Suprapubic skin (tissue), 4 donors: ENCODE results near the gene ANO2. TPM values are rescaled to one million over a fixed set of nuclear protein-coding genes. Genes with fewer than 3 reads are reported as not detected.
"Not testable (repeated sequence)": the region's sequence is repeated elsewhere in the genome, so short reads cannot be mapped to it uniquely, and the experiment has no call there.

Experiments used
- DNase-seq, 2 donors: peaks; one replicate each; pipeline ENCODE4 v3.0.0-alpha.2; 2019; ENCODE audit warnings: low spot score in 2 of 2
- H3K27ac ChIP-seq: fragments of 200-600 bp; sonication (generic); one replicate; pipeline ENCODE4 v1.5.1; 2019
- H3K27me3 ChIP-seq: fragments of 200-600 bp; sonication (generic); one replicate; pipeline ENCODE4 v1.5.1; 2019
- H3K36me3 ChIP-seq: fragments of 200-600 bp; sonication (generic); one replicate; pipeline ENCODE4 v1.5.1; 2019
- H3K4me1 ChIP-seq: fragments of 200-600 bp; sonication (generic); one replicate; pipeline ENCODE4 v1.5.1; 2019
- H3K4me3 ChIP-seq: fragments of 200-600 bp; sonication (generic); one replicate; pipeline ENCODE4 v1.5.1; 2019; ENCODE audit warnings: mild to moderate bottlenecking
- H3K9me3 ChIP-seq: fragments of 200-600 bp; sonication (generic); one replicate; pipeline ENCODE4 v1.5.1; 2019
- CTCF ChIP-seq, 2 donors: fragments of 200-600 bp in 1 of 2; fragments of 450-650 bp in 1 of 2; sonication (generic) in 1 of 2; IDR thresholded peaks; one replicate each; pipeline ENCODE4 v1.5.1; 2016 to 2019; ENCODE audit warnings: antibody characterized with exemption in 2 of 2, mild to moderate bottlenecking in 1 of 2, moderate library complexity in 1 of 2
- EP300 ChIP-seq: sonication (generic); formaldehyde crosslinking; IDR thresholded peaks from one replicate; pipeline ENCODE4 v1.6.1; 2017; ENCODE audit warnings: antibody characterized with exemption
- POLR2A ChIP-seq, 2 donors: fragments of 450-650 bp; IDR thresholded peaks; one replicate each; pipeline ENCODE4 v1.6.1; 2017; ENCODE audit warnings: antibody characterized with exemption in 2 of 2, mild to moderate bottlenecking in 2 of 2, moderate library complexity in 2 of 2
- POLR2AphosphoS5 ChIP-seq, 3 donors: sonication (generic); formaldehyde crosslinking; IDR thresholded peaks; one replicate each; pipeline ENCODE4 v1.6.1; 2017; ENCODE audit warnings: antibody characterized with exemption in 3 of 3
- WGBS: methylation state at CpG from one replicate; pipeline ENCODE4 v1.1.5; 2018; 5-methylcytosine and 5-hydroxymethylcytosine counted together
- total RNA-seq, 4 donors: library from RNA; depleted of rRNA; stranded (reverse); fragments of >200 nt; gene quantifications; one replicate each; pipeline ENCODE4 v1.1.0, GENCODE V29; 2016

Gene ANO2
- total RNA-seq, 4 donors from 2014 or later, result 1.1 to 9.7 (median 2.0) TPM

GRCh38 chr12:5548152-5548943 is 396.7 kb downstream of the ANO2 start:
- TF ChIP-seq POLR2A (IDR thresholded peaks at IDR 0.05) (no peak), EP300 (no peak), CTCF (IDR thresholded peaks at IDR 0.05) (no peak), POLR2AphosphoS5 (IDR thresholded peaks at IDR 0.05) (no peak)
- Histone ChIP-seq H3K4me3 (no peak overlapping the region), H3K27ac (no peak overlapping the region), H3K36me3 (no peaks in the 10 kb centered on the region), H3K27me3 (peaks cover 18% of the 10 kb centered on the region), H3K4me1 (no peaks in the 10 kb centered on the region), H3K9me3 (no peaks in the 10 kb centered on the region)
- WGBS, result 68% methylated on average over 8 of the region's 8 CpGs
- DNase-seq, result no peak

GRCh38 chr12:5546616-5547015 is 398.4 kb downstream of the ANO2 start:
- no peak overlapping the region for H3K27ac ChIP-seq
- no peaks in the 10 kb centered on the region for H3K36me3 ChIP-seq
- no peak overlapping the region for H3K4me3 ChIP-seq
- no peaks in the 10 kb centered on the region for H3K4me1 ChIP-seq
- 74% methylated on average over 6 of the region's 6 CpGs for WGBS
- H3K9me3 ChIP-seq, result no peaks in the 10 kb centered on the region
- peaks cover 18% of the 10 kb centered on the region for H3K27me3 ChIP-seq
- no peak for DNase-seq
- no peak for TF ChIP-seq CTCF (IDR thresholded peaks at IDR 0.05)

GRCh38 chr12:5537771-5538170 is 407.3 kb downstream of the ANO2 start:
- H3K27ac ChIP-seq, result no peak overlapping the region
- no peaks in the 10 kb centered on the region for H3K36me3 ChIP-seq
- 80% methylated on average over 8 of the region's 8 CpGs for WGBS
- peaks cover 15% of the 10 kb centered on the region for H3K27me3 ChIP-seq
- H3K9me3 ChIP-seq, result no peaks in the 10 kb centered on the region
- no peak for DNase-seq
- TF ChIP-seq POLR2A (IDR thresholded peaks at IDR 0.05) (no peak), EP300 (no peak), CTCF (IDR thresholded peaks at IDR 0.05) (no peak), POLR2AphosphoS5 (IDR thresholded peaks at IDR 0.05) (no peak)
- no peaks in the 10 kb centered on the region for H3K4me1 ChIP-seq
- H3K4me3 ChIP-seq, result no peak overlapping the region

- H3K27me3 ChIP-seq, result peaks cover 15% of the 10 kb centered on the region
- H3K36me3 ChIP-seq, H3K4me1 ChIP-seq, H3K27ac ChIP-seq, H3K4me3 ChIP-seq, H3K9me3 ChIP-seq, DNase-seq: not testable (repeated sequence)
- WGBS, result 52% methylated on average over 13 of the region's 13 CpGs
Measured at GRCh38 chr12:5537026-5537615, 407.9 kb downstream of the ANO2 start.

GRCh38 chr12:5535541-5535940 is 409.5 kb downstream of the ANO2 start:
- H3K36me3 ChIP-seq, result no peaks in the 10 kb centered on the region
- peaks cover 15% of the 10 kb centered on the region for H3K27me3 ChIP-seq
- no peak overlapping the region for H3K4me3 ChIP-seq
- H3K27ac ChIP-seq, result no peak overlapping the region
- H3K9me3 ChIP-seq, result no peaks in the 10 kb centered on the region
- no peak for TF ChIP-seq POLR2A (IDR thresholded peaks at IDR 0.05)
- TF ChIP-seq POLR2AphosphoS5 (IDR thresholded peaks at IDR 0.05), result no peak
- no peak for TF ChIP-seq CTCF (IDR thresholded peaks at IDR 0.05)
- no peak for TF ChIP-seq EP300
- H3K4me1 ChIP-seq, result no peaks in the 10 kb centered on the region
- no peak for DNase-seq
- 77% methylated on average over 3 of the region's 3 CpGs for WGBS
